HepG2 (cell line): ENCODE measurements around the gene DDX1. TPM values are rescaled to one million over a fixed set of nuclear protein-coding genes. Genes with fewer than 3 reads are reported as not detected.

Experiments
- ATAC-seq: fragments of 200-7000 bp; cut with Tn5 transposase; 3 replicates; pipeline ENCODE4 v1.9.1; 2020; ENCODE audit warnings: mild to moderate bottlenecking, moderate library complexity
- BruUV-seq: library from RNA; stranded (reverse); fragments of 400-500 nt; replicated peaks from 2 replicates; lab custom pipeline; 2021; lab: Mats Ljungman, UMichigan
- CTCF ChIA-PET: fragments of 300-600 bp; formaldehyde crosslinking; extraction: SDS; loops from one replicate; lab custom pipeline; 2021; ENCODE audit warnings: low total read pairs, inconsistent platforms, low intra/inter-chr PET ratio; lab: Yijun Ruan, JAX
- POLR2A ChIA-PET: fragments of 350-600 bp; sonication (Branson Sonifier 250); formaldehyde crosslinking; loops from one replicate; lab custom pipeline; 2020; ENCODE audit warnings: antibody characterized with exemption, inconsistent platforms; lab: Yijun Ruan, JAX
- DNase-seq: peaks from one replicate; pipeline ENCODE4 v3.0.0-alpha.2; 2015; ENCODE audit warnings: low spot score
- FAIRE-seq: peaks from 3 replicates; lab custom pipeline; 2011; peaks lifted over from hg19 to GRCh38; lab: Jason Lieb, UNC
- H2AFZ ChIP-seq: one replicate; pipeline ENCODE4 v1.6.1; 2011; ENCODE audit warnings: low read length, inconsistent platforms
- H3K27ac ChIP-seq: fragments of 300-600 bp; 3 replicates; pipeline ENCODE4 v1.8.0; 2011; ENCODE audit warnings: mixed run types, mild to moderate bottlenecking, mixed read lengths, low read length, inconsistent platforms; ENCODE audit not compliant: insufficient read depth; ENCODE audit errors: extremely low read length
- H3K27me3 ChIP-seq, 2 experiments: fragments of 200-600 bp in 1 of 2; 2 replicates in 1 of 2; 3 replicates in 1 of 2; pipeline versions ENCODE4 v1.6.0 to v1.8.0; 2011; ENCODE audit warnings: low read length in 2 of 2, mild to moderate bottlenecking in 2 of 2, moderate library complexity in 2 of 2, inconsistent platforms in 1 of 2; ENCODE audit not compliant: insufficient read depth in 2 of 2, control insufficient read depth in 1 of 2
- H3K36me3 ChIP-seq, 2 experiments: fragments of 200-600 bp in 1 of 2; replicated peaks in 1 of 2; 2 replicates in 1 of 2; 3 replicates in 1 of 2; pipeline versions ENCODE4 v1.5.1 to v1.8.0; 2011; ENCODE audit warnings: low read length in 2 of 2, inconsistent platforms in 1 of 2; ENCODE audit not compliant: insufficient read depth in 2 of 2, control insufficient read depth in 1 of 2
- H3K4me1 ChIP-seq: 2 replicates; pipeline ENCODE4 v1.5.1; 2012; ENCODE audit warnings: low read length, inconsistent platforms; ENCODE audit not compliant: insufficient read depth
- H3K4me2 ChIP-seq: 2 replicates; pipeline ENCODE4 v1.6.0; 2011; ENCODE audit warnings: low read depth, low read length, inconsistent platforms
- H3K4me3 ChIP-seq, 3 experiments: fragments of 200-600 bp in 1 of 3; sonication (generic), shearing (Covaris generic) in 1 of 3; replicated peaks in 1 of 3; 2 replicates each; pipeline ENCODE4 v1.5.1; 2011 to 2016; ENCODE audit warnings: low read length in 3 of 3, inconsistent platforms in 2 of 3, low read depth in 2 of 3, mild to moderate bottlenecking in 2 of 3, control low read depth in 1 of 3, mixed read lengths in 1 of 3; ENCODE audit not compliant: insufficient read depth in 1 of 3
- H3K79me2 ChIP-seq: one replicate; pipeline ENCODE4 v1.6.1; 2011; ENCODE audit warnings: low read length, inconsistent platforms; ENCODE audit not compliant: insufficient read depth
- H3K9ac ChIP-seq: 2 replicates; pipeline ENCODE4 v1.6.0; 2011; ENCODE audit warnings: mild to moderate bottlenecking, low read depth, low read length, inconsistent platforms; ENCODE audit not compliant: insufficient read depth
- H3K9me3 ChIP-seq: 2 replicates; pipeline ENCODE4 v1.5.1; 2012; ENCODE audit warnings: mild to moderate bottlenecking, low read length
- H4K20me1 ChIP-seq: 2 replicates; pipeline ENCODE4 v1.6.0; 2011; ENCODE audit warnings: inconsistent platforms, mild to moderate bottlenecking, low read length, moderate library complexity; ENCODE audit not compliant: insufficient read depth
- AGO2 ChIP-seq: fragments of 200-400 bp; formaldehyde crosslinking; optimal IDR thresholded peaks from 2 replicates; pipeline ENCODE3; 2017; ENCODE audit warnings: mild to moderate bottlenecking, low read depth, low read length, moderate library complexity
- ELF1 ChIP-seq: sonication (generic); formaldehyde crosslinking; IDR thresholded peaks from 2 replicates; pipeline ENCODE4 v1.4.0; 2020; ENCODE audit warnings: missing genetic modification reagents
- NFIC ChIP-seq: IDR thresholded peaks from 2 replicates; pipeline ENCODE4 v1.6.1; 2012; ENCODE audit warnings: mild to moderate bottlenecking, low read length, inconsistent platforms
- PPARG ChIP-seq: conservative IDR thresholded peaks from 2 replicates; pipeline ENCODE4 v1.6.1; 2016; ENCODE audit warnings: missing biosample characterization, missing genetic modification reagents
- RARA ChIP-seq: IDR thresholded peaks from 2 replicates; pipeline ENCODE4 v1.6.1; 2016; ENCODE audit warnings: missing genetic modification reagents, missing compliant biosample characterization
- SCMH1 ChIP-seq: sonication (generic); formaldehyde crosslinking; IDR thresholded peaks from 2 replicates; pipeline ENCODE4 v1.9.0; 2021; ENCODE audit warnings: missing genetic modification reagents, mild to moderate bottlenecking, borderline replicate concordance
- TCF12 ChIP-seq, 2 experiments: fragments of 450-650 bp in 1 of 2; sonication (generic) in 1 of 2; formaldehyde crosslinking in 1 of 2; IDR thresholded peaks; 2 replicates each; pipeline versions ENCODE4 v1.6.1 to v1.8.0; 2017 to 2022; ENCODE audit warnings: antibody characterized with exemption in 1 of 2, mild to moderate bottlenecking in 1 of 2, missing genetic modification reagents in 1 of 2, moderate library complexity in 1 of 2
- TCF7 ChIP-seq: sonication (generic); IDR thresholded peaks from 2 replicates; pipeline ENCODE4 v1.6.1; 2016; ENCODE audit warnings: antibody characterized with exemption, low read depth
- ZKSCAN1 ChIP-seq: fragments of 150-350 bp; IDR thresholded peaks from 2 replicates; pipeline ENCODE4 v1.6.1; 2014; ENCODE audit warnings: low read length
- ZMYM4 ChIP-seq: sonication (generic); formaldehyde crosslinking; IDR thresholded peaks from 2 replicates; pipeline ENCODE4 v1.8.1; 2023; ENCODE audit warnings: mild to moderate bottlenecking, missing genetic modification reagents
- ZNF230 ChIP-seq: sonication (generic); formaldehyde crosslinking; IDR thresholded peaks from 2 replicates; pipeline ENCODE4 v1.4.0; 2020; ENCODE audit warnings: mild to moderate bottlenecking, missing genetic modification reagents
- ZNF615 ChIP-seq: sonication (generic); formaldehyde crosslinking; IDR thresholded peaks from 2 replicates; pipeline ENCODE4 v1.5.0; 2020; ENCODE audit warnings: mild to moderate bottlenecking, missing genetic modification reagents, borderline replicate concordance
- ZNF703 ChIP-seq: sonication (generic); formaldehyde crosslinking; IDR thresholded peaks from 2 replicates; pipeline ENCODE4 v1.5.1; 2020; ENCODE audit warnings: missing genetic modification reagents, mild to moderate bottlenecking, moderate library complexity, borderline replicate concordance
- ZNF768 ChIP-seq: sonication (generic); formaldehyde crosslinking; IDR thresholded peaks from 2 replicates; pipeline ENCODE4 v1.4.0; 2020; ENCODE audit warnings: missing genetic modification reagents
- ZNF790 ChIP-seq: sonication (generic); formaldehyde crosslinking; IDR thresholded peaks from 2 replicates; pipeline ENCODE4 v1.8.0; 2022; ENCODE audit warnings: missing genetic modification reagents, mild to moderate bottlenecking, borderline replicate concordance
- WGBS: methylation state at CpG from one replicate; pipeline ENCODE4 v1.1.6; 2017; ENCODE audit warnings: low lambda C conversion rate; 5-methylcytosine and 5-hydroxymethylcytosine counted together
- in situ Hi-C: cut with HindIII; loops from 2 replicates; pipeline ENCODE4 v1.10.0; 2017; ENCODE audit warnings: low pct_unique_long_range_greater_than_20kb; ENCODE audit not compliant: extremely low pct_ligation_motif_present
- intact Hi-C: fragments of 100-400 bp; cut with micrococcal nuclease; formaldehyde crosslinking; loops from one replicate; pipeline ENCODE4 v1.10.0; 2022; ENCODE audit not compliant: unreplicated experiment
- polyA plus RNA-seq, 8 experiments: library from polyadenylated mRNA; depleted of rRNA in 3 of 8; stranded (reverse) in 7 of 8; unstranded in 1 of 8; fragments of >200 nt; fragmentation: Illumina TruSeq in 4 of 8; extraction: Trizol in 4 of 8; gene quantifications; 2 replicates each; pipeline versions ENCODE4 v1.2.1 to v1.2.3, GENCODE V29; 2011 to 2016; ENCODE audit warnings: low read depth in 4 of 8, missing spikeins in 1 of 8, mixed read lengths in 1 of 8; ENCODE audit not compliant: insufficient read depth in 1 of 8
- total RNA-seq, 5 experiments: library from RNA; depleted of rRNA; stranded (reverse); fragments of >200 nt; fragmentation: Illumina TruSeq; extraction: Trizol; gene quantifications; 2 replicates each; pipeline ENCODE4 v1.2.3, GENCODE V29; 2016; ENCODE audit warnings: low read depth in 1 of 5
- TF ChIP-seq, protein P1 (sequence below): sonication (generic); formaldehyde crosslinking; IDR thresholded peaks from 2 replicates; pipeline ENCODE4 v1.5.1; 2020; ENCODE audit warnings: missing genetic modification reagents, mild to moderate bottlenecking, borderline replicate concordance
- TF ChIP-seq, protein P2 (sequence below): sonication (generic); formaldehyde crosslinking; IDR thresholded peaks from 2 replicates; pipeline ENCODE4 v1.5.0; 2020; ENCODE audit warnings: missing genetic modification reagents
- TF ChIP-seq, protein P3 (sequence below): sonication (generic); formaldehyde crosslinking; IDR thresholded peaks from 2 replicates; pipeline ENCODE4 v1.5.1; 2020; ENCODE audit warnings: mild to moderate bottlenecking, missing genetic modification reagents, moderate library complexity
- TF ChIP-seq, protein P4 (sequence below): sonication (generic); formaldehyde crosslinking; IDR thresholded peaks from 2 replicates; pipeline ENCODE4 v1.5.0; 2020; ENCODE audit warnings: missing genetic modification reagents

DDX1 gene
- total and polyA plus RNA-seq, 2 of the 13 experiments (the other 11 are each of a cell fraction or from before 2014, with no cell fraction given), result 81.6 to 130 TPM

DNA sequence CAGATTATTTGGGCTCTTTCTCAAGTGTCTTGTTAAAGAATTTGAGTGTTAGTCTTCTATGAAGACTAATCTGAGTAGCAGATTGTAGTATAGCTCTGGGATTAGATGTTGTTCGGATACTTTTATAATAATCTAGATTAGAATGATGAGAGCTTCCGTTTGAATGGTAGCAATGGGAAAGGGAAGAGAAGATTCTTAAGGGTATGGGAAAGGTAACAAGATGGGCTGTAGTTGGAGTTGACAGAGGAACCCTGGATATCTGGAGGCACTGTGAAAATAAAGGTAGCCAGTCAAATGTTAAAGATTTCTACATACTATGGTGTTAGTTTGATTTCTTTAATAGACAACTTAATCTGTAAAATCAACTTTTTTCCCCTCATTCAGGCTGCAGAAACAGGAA lies 4.7 kb downstream of the DDX1 start (continued):
- TF ChIP-seq, protein P1, sequence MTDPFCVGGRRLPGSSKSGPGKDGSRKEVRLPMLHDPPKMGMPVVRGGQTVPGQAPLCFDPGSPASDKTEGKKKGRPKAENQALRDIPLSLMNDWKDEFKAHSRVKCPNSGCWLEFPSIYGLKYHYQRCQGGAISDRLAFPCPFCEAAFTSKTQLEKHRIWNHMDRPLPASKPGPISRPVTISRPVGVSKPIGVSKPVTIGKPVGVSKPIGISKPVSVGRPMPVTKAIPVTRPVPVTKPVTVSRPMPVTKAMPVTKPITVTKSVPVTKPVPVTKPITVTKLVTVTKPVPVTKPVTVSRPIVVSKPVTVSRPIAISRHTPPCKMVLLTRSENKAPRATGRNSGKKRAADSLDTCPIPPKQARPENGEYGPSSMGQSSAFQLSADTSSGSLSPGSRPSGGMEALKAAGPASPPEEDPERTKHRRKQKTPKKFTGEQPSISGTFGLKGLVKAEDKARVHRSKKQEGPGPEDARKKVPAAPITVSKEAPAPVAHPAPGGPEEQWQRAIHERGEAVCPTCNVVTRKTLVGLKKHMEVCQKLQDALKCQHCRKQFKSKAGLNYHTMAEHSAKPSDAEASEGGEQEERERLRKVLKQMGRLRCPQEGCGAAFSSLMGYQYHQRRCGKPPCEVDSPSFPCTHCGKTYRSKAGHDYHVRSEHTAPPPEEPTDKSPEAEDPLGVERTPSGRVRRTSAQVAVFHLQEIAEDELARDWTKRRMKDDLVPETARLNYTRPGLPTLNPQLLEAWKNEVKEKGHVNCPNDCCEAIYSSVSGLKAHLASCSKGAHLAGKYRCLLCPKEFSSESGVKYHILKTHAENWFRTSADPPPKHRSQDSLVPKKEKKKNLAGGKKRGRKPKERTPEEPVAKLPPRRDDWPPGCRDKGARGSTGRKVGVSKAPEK, result no peak
- TF ChIP-seq, protein P2, sequence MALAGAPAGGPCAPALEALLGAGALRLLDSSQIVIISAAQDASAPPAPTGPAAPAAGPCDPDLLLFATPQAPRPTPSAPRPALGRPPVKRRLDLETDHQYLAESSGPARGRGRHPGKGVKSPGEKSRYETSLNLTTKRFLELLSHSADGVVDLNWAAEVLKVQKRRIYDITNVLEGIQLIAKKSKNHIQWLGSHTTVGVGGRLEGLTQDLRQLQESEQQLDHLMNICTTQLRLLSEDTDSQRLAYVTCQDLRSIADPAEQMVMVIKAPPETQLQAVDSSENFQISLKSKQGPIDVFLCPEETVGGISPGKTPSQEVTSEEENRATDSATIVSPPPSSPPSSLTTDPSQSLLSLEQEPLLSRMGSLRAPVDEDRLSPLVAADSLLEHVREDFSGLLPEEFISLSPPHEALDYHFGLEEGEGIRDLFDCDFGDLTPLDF (CRISPR knock-in tag), result no peak

DNA sequence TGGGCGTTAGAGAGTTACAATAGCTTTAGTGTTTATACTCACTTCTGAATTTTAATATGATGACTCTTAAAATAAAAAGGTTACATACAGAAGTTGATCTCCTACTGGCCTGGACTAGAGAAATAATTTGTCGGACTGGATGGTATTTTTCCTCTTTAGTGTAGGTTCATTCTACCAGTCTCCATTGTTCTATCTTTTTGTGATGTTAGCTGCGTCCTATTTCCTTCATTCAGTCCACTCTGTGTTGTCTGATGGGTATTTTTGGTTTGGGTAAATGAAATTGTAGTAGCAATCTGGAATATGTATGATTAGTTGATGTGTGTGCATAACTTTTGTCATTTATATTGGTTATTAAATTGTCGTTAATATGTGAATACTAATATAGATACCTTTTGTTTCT lies 5.3 kb downstream of the DDX1 start:
- H3K4me1 ChIP-seq, result peaks cover 22% of the 10 kb centered on the region
- in situ Hi-C loops, result loop anchor here (25.0 kb wide), 3 partner anchors 585 to 960 kb away; partner anchors contain the start of gene LRATD1
- H2AFZ ChIP-seq, result no peak overlapping the region
- no peak overlapping the region for H3K27ac ChIP-seq
- H3K9ac ChIP-seq, result no peak overlapping the region
- DNase-seq (no peak), ATAC-seq (no peak), FAIRE-seq (no peak)
- CTCF ChIA-PET, result no interaction called here
- no peak overlapping the region for H3K4me3 ChIP-seq
- intact Hi-C loops, result no loop called here
- H3K79me2 ChIP-seq, result peaks cover 38% of the 10 kb centered on the region
- no TSS peak for BruUV-seq
- WGBS, result 96% methylated on average over 4 of the region's 4 CpGs
- H4K20me1 ChIP-seq, result peaks cover 9% of the 10 kb centered on the region
- H3K9me3 ChIP-seq, result no peaks in the 10 kb centered on the region
- H3K4me2 ChIP-seq, result no peak overlapping the region
- peaks cover 24 to 61% of the 10 kb centered on the region in 2 experiments for H3K36me3 ChIP-seq
- POLR2A ChIA-PET, result no interaction called here
- no peaks in the 10 kb centered on the region; a peak in 1 of 5 replicates for H3K27me3 ChIP-seq
- TF ChIP-seq ZNF703, result no peak
- no peak for TF ChIP-seq AGO2
- no peak for TF ChIP-seq ZMYM4 (CRISPR knock-in tag)
- no peak for TF ChIP-seq ZKSCAN1
- no peak for TF ChIP-seq NFIC
- TF ChIP-seq ZNF230 (CRISPR knock-in tag), result no peak
- TF ChIP-seq ZNF615, result no peak
- TF ChIP-seq ZNF790 (CRISPR knock-in tag), result no peak
- no peak for TF ChIP-seq TCF7
- TF ChIP-seq RARA, result no peak
- TF ChIP-seq, protein P3, sequence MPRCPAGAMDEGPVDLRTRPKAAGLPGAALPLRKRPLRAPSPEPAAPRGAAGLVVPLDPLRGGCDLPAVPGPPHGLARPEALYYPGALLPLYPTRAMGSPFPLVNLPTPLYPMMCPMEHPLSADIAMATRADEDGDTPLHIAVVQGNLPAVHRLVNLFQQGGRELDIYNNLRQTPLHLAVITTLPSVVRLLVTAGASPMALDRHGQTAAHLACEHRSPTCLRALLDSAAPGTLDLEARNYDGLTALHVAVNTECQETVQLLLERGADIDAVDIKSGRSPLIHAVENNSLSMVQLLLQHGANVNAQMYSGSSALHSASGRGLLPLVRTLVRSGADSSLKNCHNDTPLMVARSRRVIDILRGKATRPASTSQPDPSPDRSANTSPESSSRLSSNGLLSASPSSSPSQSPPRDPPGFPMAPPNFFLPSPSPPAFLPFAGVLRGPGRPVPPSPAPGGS (CRISPR knock-in tag), result no peak
- no peak for TF ChIP-seq PPARG (CRISPR knock-in tag)
- TF ChIP-seq SCMH1 (CRISPR knock-in tag), result no peak
- TF ChIP-seq ELF1 (CRISPR knock-in tag), result no peak
- no peak for TF ChIP-seq TCF12 (IDR thresholded peaks at IDR 0.05)
- no peak for TF ChIP-seq TCF12 (CRISPR knock-in tag; IDR thresholded peaks at IDR 0.05)
- no peak for TF ChIP-seq ZNF768 (CRISPR knock-in tag)
- TF ChIP-seq, protein P4, sequence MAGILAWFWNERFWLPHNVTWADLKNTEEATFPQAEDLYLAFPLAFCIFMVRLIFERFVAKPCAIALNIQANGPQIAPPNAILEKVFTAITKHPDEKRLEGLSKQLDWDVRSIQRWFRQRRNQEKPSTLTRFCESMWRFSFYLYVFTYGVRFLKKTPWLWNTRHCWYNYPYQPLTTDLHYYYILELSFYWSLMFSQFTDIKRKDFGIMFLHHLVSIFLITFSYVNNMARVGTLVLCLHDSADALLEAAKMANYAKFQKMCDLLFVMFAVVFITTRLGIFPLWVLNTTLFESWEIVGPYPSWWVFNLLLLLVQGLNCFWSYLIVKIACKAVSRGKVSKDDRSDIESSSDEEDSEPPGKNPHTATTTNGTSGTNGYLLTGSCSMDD (CRISPR knock-in tag), result no peak
